Endothelial cell (in vitro differentiated cells): ENCODE measurements around the gene SLC7A8. TPM values are rescaled to one million over a fixed set of nuclear protein-coding genes. Genes with fewer than 3 reads are reported as not detected.

Source experiments
- DNase-seq: peaks from one replicate; pipeline ENCODE4 v3.0.0; 2021; ENCODE audit warnings: low spot score
- H3K27ac Mint-ChIP-seq: one replicate; pipeline ENCODE4 v1.8.0; 2021; ENCODE audit warnings: mixed read lengths, inconsistent platforms; ENCODE audit not compliant: unreplicated experiment
- H3K27me3 Mint-ChIP-seq: one replicate; pipeline ENCODE4 v1.8.0; 2021; ENCODE audit warnings: mild to moderate bottlenecking, moderate library complexity, mixed read lengths, inconsistent platforms; ENCODE audit not compliant: unreplicated experiment
- H3K36me3 Mint-ChIP-seq: one replicate; pipeline ENCODE4 v1.8.0; 2021; ENCODE audit warnings: mild to moderate bottlenecking, low read depth, mixed read lengths, inconsistent platforms; ENCODE audit not compliant: unreplicated experiment
- H3K4me1 Mint-ChIP-seq: one replicate; pipeline ENCODE4 v1.8.0; 2021; ENCODE audit warnings: mild to moderate bottlenecking, mixed read lengths, inconsistent platforms; ENCODE audit not compliant: unreplicated experiment
- H3K4me3 Mint-ChIP-seq: one replicate; pipeline ENCODE4 v1.8.0; 2021; ENCODE audit warnings: mild to moderate bottlenecking, mixed read lengths, inconsistent platforms; ENCODE audit not compliant: unreplicated experiment
- H3K9me3 Mint-ChIP-seq: one replicate; pipeline ENCODE4 v1.8.0; 2021; ENCODE audit warnings: mixed read lengths, inconsistent platforms; ENCODE audit not compliant: unreplicated experiment
- total RNA-seq: library from RNA; stranded (reverse); fragmentation: NEBNext Ultra II Directional; extraction: Animal tissue kit (Norgen Biotek cat#: 25700); gene quantifications from one replicate; pipeline ENCODE4 v1.2.1, GENCODE V29; 2021; ENCODE audit not compliant: unreplicated experiment
- TF ChIP-seq, protein P1 (sequence below): fragments of 200-600 bp; sonication (generic); IDR thresholded peaks from one replicate; pipeline ENCODE4 v1.5.0; 2021; ENCODE audit warnings: antibody characterized with exemption; ENCODE audit not compliant: unreplicated experiment

The SLC7A8 gene
- total RNA-seq, 1 donor from 2014 or later: 24.3 TPM

DNA sequence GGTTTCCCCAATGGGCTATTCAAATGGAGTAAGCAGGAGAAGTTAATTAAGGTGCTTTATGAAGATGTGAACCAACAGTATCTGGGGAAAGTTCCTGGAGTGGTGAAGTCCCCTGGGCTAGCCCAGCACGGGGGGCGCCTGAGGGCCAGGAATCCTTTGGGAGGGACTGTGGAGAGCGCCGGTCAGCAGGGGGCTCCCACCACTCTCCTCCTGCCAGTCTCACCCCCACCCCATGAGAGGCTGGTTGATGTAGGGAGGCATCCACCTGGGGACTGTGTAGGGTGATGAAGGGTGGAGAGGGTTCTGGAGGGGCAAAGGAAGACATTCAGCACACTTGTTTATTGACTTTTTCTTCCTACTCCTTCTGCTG lies 68.8 kb downstream of the SLC7A8 start:
- DNase-seq: no peak
- H3K9me3 Mint-ChIP-seq: no peaks in the 10 kb centered on the region
- TF ChIP-seq, protein P1, sequence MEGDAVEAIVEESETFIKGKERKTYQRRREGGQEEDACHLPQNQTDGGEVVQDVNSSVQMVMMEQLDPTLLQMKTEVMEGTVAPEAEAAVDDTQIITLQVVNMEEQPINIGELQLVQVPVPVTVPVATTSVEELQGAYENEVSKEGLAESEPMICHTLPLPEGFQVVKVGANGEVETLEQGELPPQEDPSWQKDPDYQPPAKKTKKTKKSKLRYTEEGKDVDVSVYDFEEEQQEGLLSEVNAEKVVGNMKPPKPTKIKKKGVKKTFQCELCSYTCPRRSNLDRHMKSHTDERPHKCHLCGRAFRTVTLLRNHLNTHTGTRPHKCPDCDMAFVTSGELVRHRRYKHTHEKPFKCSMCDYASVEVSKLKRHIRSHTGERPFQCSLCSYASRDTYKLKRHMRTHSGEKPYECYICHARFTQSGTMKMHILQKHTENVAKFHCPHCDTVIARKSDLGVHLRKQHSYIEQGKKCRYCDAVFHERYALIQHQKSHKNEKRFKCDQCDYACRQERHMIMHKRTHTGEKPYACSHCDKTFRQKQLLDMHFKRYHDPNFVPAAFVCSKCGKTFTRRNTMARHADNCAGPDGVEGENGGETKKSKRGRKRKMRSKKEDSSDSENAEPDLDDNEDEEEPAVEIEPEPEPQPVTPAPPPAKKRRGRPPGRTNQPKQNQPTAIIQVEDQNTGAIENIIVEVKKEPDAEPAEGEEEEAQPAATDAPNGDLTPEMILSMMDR: no peak
- no peak overlapping the region for H3K4me3 Mint-ChIP-seq
- H3K36me3 Mint-ChIP-seq: peaks cover 3% of the 10 kb centered on the region
- H3K27ac Mint-ChIP-seq: peak overlapping the region; percentile 16
- H3K4me1 Mint-ChIP-seq: peaks cover 9% of the 10 kb centered on the region
- peaks cover 7% of the 10 kb centered on the region for H3K27me3 Mint-ChIP-seq

DNA sequence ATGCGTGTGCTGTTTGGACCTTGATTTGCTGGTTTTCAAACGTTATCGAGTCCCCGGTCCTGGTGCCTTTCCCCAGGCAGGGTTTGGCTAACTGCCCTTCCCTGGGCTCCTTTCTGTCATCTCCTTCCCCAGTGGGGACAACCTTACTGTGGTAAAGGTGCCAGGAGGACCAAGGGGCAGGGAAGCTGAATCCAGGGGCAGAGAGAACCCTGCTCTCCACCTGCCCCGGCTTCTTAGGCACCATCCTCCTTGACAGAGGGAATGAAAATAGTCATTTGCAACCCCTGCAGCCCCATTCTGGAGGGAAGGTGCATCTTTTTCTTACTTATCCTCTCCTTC lies 69.4 kb downstream of the SLC7A8 start:
- TF ChIP-seq, protein P1: no peak
- Mint-ChIP-seq H3K27ac (peak overlapping the region; percentile 16), H3K9me3 (no peaks in the 10 kb centered on the region), H3K27me3 (peaks cover 7% of the 10 kb centered on the region), H3K36me3 (peaks cover 3% of the 10 kb centered on the region), H3K4me3 (no peak overlapping the region), H3K4me1 (peaks cover 4% of the 10 kb centered on the region)
- no peak for DNase-seq

DNA sequence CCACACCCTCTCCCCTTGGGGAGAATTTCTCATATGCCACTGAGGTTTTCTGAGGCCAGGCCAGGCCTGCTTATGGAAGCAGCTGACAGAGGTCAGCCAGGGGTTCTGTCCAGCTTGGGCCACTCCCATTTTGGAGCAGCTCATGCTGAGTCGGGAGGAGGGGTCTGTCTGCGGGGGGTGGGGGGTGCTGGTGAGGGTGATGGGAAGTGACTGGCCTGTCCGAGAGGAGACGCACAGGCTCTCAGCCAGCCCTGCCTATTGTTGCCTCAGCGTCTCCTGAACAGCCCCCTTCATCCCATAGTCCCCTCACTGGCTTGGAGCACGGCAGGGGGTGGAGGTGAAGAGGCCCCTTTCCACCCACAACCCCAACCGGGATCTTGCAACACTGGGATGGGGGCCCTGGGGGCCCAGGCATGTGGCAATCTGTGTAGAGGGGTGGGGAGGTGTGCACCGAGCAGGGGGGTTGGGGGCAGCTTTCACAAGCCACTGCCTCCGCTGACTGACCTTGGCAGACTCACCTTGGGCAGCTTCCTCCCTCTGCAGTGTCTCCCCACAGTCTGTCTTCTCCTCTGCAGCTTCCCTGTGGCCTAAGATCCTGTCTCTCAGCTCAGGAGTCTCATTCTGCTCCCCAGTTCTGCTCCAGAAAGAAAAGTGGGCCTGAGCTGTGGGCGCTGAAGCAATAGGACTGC lies 69.9 kb downstream of the SLC7A8 start:
- TF ChIP-seq, protein P1: no peak
- H3K36me3 Mint-ChIP-seq: peaks cover 3% of the 10 kb centered on the region
- H3K4me1 Mint-ChIP-seq: peaks cover 3% of the 10 kb centered on the region
- H3K9me3 Mint-ChIP-seq: no peaks in the 10 kb centered on the region
- peaks cover 7% of the 10 kb centered on the region for H3K27me3 Mint-ChIP-seq
- H3K4me3 Mint-ChIP-seq: no peak overlapping the region
- no peak overlapping the region for H3K27ac Mint-ChIP-seq
- DNase-seq: no peak

DNA sequence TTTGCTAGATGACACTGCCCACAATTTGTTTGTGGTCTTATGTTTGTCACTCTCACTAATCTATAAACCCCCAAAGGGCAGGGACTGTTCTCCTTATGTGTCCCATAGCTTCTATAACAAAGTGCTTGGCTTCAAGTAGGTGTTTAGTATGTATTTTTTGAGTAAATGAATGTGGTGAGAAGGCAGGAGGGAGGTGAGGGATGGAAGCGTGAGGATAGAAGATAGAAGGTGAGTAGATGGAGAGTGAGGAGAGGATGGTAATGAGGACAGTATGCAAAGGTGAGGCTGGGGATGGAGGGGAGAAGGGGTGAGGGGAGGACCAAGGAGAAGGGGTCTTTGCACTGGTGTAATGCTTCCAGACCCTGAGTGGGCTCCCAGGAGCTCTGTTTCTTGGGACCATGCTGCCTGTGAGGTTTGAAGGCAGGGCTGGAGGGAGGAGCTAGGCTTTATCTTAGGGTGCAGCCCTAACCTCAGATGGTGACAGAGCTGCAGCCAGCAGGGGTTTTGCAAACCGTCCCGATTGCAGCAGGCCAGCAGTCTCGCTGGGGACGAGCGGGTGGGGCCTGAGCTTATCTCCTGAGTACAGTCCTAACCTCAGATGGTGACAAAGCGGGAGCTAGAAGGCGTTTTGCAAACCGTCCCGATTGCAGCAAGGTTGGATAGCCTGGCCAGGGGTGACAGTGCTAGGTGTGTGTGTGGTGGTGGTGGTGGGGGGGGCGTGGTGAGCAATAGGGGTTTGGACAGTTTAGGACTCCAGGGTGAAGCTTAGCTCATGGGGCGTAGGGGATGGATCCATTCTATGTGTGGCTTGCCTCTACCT lies 70.9 kb downstream of the SLC7A8 start:
- no peaks in the 10 kb centered on the region for H3K9me3 Mint-ChIP-seq
- peaks cover 4% of the 10 kb centered on the region for H3K27me3 Mint-ChIP-seq
- H3K4me3 Mint-ChIP-seq: no peak overlapping the region
- H3K4me1 Mint-ChIP-seq: peaks cover 3% of the 10 kb centered on the region
- no peak overlapping the region for H3K27ac Mint-ChIP-seq
- no peak for DNase-seq
- TF ChIP-seq, protein P1: no peak
- peaks cover 3% of the 10 kb centered on the region for H3K36me3 Mint-ChIP-seq
